HS-27A (cell line): ENCODE measurements around the gene PGBD5.

Experiments used
- DNase-seq: peaks from one replicate; pipeline ENCODE4 v3.0.0-alpha.2; 2012; ENCODE audit warnings: low read depth, missing footprints

PGBD5 gene

DNA sequence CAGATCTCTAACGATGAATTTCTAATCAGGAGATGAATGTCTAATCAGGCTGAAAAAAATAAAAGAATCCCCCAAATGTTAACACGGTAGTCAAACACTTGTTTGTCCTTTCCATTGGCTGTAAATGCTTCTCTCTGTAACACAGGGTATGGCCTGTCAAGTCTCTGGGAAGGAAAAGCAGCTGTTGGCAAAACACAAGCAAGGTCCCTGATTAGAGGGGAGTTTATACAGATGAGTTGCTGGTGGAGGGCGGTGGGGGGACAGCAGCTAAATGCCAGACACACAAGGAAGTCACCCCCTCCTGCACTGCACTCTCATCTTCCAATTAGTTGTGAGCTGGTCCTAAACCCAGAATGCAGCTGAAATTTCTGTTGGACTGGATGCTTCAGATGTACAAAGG is 51.0 kb downstream of the PGBD5 start:
- DNase-seq: no peak

DNA sequence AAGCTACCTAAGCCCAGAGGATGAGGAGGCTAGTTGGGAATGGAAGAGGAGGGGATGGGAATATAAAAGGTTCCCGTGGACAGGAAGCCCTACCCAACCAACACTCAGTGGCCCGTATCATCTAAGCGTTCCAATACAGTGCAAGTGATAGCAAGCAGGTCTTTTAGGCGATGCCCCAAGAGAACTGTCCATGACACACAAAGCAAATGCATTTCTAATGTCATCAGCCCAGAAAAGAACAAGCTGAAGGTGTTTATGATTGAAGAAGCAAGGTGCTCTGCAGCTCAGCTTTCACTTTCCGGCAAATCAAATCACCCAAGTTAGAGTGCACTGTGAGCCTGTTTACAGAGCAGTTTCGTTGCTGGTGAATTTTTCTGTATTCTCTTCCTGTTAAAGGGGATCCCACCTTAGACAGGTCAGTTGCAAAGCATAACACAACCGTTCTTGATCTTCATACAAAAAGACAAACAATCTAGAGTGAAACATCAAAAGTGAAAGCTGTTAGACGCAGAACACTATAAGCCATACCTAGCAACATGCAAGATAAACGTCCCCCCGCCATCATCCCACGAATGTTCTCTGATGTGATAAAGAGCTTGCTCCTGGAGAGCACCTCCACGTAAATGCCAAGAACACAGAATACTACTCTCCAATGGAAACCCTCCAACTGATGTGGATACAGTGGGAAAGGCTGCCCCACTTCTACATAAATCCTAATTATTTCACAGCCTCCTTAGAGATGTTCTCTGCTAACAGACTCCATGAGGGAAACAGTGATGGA is 54.0 kb downstream of the PGBD5 start:
- DNase-seq: no peak

DNA sequence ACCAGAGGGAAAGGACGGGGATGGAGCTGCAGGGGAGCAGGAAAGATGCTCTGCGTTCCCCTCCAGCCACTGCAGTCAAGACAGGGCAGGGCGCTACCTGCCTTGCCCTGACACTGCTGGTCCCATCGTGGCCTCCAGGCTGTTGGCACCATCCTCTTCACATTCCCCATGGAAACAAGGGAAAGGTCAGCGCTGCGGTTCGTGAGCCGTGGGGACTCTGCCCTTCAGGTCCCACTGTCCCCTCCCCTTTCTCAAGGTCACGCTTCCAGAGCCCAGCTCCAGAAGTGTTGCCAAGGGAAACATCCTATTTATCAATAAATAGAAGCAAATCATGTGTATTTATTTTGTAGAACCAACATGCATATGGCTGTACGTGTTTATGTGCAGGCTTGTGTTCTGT is 56.0 kb downstream of the PGBD5 start:
- DNase-seq: no peak

DNA sequence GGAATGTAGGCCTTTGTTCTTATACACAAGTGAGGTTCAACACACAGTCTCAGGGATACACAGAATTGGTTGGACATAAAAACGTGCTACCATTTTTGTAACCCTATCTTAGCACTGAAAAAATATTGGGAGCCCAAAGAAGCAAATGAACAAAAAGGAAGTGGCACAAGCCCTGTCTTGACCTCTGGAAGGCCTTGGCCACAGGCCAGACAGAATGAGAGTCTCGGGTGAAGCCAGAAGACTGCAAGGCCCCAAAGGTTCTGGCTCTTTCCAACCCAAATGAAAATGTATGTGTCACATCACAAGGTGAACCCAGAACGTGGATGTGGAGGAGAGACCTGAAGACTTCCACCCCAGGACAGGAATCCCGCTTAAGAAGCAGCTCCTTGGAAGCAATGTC is 57.3 kb downstream of the PGBD5 start:
- DNase-seq: no peak

DNA sequence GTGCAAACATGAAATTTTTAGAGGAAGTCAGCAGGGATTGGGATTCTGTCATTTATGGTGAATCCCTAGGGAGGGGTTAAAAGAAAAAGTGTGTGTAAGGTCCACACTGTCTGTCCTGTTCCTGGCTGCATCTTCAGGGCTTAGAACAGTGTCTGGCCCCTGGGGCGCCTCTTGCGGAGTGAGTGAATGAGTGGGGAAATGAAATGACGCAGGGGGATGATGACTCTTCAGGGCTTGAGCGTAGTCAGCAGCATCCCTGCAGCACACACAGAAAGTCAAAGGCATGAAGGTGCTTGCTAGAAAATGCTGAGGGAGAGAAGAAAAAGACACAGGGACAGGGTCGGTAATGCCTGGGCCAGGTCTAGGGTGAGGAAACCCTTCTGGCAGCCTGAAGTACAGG is 57.8 kb downstream of the PGBD5 start:
- DNase-seq: no peak

DNA sequence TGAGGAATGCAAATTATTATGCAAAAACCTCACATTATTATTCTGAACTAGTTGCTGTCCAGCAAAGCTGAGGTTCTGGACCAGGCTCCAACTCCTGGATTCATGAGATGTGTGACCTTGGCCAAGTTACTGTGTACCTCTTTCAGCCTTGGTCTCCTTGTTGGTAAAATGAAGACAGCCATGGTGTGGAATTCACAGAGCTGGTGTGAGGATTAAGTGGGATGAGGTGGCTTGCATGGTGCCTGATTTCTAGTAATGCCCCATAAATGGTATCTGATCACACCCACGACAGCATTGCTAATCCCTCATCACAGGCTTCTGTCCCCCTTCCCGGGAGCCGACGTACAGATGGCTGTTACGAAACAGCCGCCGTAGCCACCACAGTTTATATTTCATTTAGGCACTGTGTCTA is 59.6 kb downstream of the PGBD5 start:
- DNase-seq: no peak

DNA sequence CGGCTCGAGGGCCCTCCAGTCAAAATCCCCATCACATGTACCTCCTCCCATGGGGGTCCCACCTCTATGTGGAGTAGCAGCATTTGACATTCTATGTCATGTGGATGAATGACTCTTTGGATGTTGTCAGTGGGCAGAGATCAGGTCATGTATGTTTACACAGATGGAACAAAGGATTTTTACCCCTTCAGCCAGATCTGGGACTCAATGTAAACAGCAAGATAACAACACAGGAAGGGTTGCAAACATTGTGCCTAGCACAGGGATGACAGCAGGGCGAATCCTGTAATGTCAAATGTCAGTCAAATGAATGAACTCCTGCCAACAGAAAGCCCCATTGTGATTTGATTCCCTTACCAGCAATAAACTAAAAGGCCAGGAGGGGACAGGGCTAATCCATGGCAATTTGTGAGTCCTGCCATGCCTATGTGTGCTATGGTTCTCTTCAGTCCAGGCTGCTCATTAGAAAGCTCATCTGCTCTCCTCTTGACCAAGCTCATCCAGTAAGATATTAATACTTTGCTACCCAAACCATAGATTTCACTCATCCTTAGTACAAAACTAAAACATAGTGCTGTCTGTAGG is 60.3 kb downstream of the PGBD5 start:
- DNase-seq: no peak

DNA sequence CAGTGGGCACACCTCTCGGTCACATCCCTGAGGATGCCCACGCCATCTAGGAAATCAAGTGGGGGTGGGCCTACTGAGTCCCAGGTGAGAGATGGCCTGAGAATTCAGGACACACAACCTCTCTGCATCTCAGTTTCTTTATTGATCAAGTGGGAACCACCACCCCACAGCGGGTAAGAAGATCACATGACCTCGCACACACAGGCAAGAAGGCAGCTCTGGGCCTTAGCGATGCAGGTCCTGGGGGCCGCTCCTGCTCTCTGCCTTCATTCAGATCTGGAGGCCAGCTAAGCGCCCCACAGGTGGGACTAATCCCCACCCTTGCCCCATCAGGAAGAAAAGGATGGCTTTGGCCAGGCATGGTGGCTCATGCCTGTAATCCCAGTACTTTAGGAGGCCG is 63.2 kb downstream of the PGBD5 start:
- no peak for DNase-seq

DNA sequence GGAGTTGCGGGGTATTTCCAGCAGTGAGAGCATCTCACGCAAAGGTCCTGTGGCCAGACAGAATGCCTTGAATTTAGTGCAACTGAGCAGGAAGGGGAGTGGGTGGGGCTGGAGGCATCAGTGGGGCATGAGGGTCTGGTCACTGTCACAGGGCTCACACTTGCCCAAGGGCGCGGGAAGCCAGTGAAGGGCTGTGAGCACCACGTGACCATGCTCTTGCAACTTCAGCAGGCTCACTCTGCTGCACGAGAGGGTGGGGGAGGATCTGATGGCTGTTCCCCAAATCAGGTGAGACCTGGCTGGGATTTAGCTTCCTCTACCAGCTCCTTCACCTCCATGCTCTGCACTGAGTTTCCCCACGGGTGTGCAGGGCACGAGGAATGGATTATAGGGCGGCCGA is 64.2 kb downstream of the PGBD5 start:
- DNase-seq: no peak

DNA sequence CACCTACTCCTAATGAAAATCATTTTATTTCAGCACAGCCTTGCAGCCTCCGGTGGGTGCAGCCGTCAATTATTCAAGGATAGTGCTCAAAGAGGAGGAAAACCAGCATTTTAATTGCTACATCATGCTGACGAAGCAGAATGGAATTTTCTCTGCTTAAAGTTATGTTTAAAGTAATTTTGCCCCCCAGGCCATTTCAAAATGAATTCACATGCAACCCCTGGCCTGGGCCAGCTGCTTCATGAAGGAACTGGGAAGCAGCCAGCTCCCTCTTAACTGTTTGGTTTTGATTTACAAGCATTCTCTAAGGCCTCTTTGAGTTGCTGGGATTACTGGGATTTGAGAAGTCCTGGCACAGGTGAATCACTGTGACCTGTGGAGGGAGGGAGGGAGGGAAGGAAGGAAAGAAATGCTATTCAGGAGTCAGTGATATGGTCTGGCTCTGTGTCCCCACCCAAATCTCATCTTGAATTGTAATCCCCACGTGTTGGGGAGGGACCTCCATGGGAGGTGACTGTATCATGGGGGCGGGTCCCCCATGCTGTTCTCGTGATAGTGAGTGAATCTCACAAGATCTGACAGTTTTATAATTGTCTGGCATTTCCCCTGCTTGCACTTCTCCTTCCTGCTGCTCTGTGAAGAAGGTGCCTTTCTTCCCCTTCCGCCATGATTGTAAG is 66.0 kb downstream of the PGBD5 start:
- DNase-seq: no peak

DNA sequence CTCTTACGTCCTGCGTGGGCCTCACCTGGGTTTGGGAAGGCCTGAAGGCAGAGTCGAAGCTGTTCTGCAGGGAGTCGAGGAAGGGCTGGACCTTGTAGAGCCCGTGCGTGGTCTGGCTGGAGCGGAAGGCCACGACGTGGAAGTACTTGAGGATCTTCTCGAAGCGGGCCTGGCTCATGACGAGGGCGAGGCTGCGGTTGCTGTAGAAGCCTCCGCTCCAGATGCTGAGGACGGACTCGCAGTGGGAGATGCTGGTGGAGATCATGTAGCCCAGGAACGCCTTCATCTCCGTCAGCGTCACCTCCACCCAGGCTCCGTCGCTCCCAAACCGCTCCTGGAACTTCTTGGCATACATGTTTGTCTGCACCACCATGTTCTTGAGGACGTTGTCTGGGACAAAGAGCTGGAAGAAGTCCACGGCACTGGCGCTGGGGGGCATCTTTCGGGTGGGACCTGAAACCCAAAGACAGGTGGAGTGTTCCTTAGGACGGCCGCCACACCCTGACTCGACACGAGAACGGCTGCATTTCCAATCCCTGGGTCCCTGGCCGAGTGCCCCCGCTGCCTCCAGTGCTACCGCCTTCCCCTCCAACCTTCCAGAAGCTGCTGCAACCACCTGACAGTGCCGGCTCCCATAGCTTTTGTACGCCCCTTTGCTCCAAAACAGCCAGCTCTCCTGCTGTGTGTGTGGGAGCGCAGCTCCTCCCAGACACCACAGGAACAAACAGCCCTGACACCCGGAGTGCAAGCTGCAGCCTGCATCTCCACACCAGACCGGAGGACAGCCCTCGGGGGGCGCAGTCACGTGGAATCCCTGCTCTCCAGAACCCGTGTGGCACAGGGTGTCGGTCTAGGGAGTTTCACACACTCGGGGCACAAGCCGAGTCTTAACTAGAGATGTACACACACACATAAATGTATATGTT is 69.0 kb downstream of the PGBD5 start:
- DNase-seq: no peak

DNA sequence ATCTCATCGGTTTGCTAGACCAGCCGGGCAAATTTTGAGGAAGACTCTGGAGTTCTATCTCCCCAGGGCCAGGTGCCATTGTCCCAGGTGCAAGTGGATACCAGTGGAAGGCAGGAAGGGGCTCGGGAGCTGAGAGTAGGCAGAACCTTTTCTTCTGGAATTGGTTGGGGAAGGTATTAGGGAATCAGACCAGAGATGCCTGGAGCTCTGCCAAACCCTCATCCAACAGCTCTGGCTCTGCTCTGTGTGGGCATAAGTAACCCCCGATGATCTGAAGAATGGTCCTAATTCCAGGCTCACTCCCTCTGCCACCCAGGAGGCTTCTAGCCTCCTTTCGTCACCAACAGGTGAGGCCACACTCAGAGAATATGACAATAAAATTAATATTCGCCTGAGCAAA is 69.9 kb downstream of the PGBD5 start:
- DNase-seq: no peak

DNA sequence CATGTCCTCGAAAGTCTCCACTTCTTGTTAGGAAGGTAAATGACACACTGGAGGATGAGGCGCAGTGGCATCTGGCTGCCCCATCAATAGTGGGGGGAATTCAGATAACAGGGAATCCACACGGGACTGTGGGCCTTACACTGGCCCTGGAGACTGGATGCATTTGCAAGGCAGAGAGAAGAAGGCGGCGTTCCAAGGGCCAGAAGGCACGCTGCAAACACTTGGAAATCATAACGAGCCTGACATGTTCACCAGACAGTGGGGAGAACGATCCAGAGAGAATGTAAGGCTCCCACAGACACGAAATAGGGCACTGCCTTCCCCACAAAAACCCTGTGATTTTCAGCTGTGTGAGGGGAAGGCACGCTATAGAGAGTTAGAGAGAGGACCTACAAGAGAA is 70.5 kb downstream of the PGBD5 start:
- DNase-seq: no peak

DNA sequence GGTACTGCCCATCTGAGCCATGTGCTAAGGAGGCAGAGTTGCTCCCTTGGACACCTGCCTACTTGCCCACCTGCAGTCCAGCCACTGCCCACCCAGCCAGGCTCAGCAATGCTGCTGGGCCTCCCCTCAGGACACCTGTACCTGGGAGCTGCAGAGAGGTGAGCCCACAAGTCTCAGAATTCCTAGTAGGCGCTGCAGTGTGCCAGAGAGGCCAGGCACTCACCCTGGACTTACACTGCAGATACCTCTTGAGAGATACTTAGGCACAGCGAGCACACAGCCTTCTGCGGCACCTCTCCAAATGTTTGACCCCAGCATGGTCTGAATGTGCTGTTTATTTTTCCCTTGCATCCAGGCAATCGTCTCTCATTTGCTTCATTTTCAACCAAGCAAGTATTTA is 71.0 kb downstream of the PGBD5 start:
- DNase-seq: no peak

DNA sequence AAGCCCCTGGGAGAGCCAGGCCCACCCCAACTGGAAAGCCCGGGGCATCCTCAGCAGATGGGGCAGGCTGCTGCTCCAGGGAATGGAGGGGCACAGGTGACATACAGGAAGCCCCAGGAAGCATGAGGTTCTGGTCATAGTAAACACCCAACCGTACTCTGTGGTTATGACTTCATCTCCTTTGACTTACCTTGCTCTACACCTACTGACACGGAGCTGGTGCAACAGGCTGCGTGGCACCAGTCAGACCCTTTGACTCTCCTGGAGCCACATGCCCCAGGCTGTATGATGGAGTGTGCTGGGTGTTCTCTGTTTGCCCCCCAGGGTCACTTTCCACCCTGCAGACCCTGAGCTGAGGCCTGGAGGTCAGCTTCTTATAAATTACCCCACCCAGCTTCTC is 72.1 kb downstream of the PGBD5 start:
- DNase-seq: no peak

DNA sequence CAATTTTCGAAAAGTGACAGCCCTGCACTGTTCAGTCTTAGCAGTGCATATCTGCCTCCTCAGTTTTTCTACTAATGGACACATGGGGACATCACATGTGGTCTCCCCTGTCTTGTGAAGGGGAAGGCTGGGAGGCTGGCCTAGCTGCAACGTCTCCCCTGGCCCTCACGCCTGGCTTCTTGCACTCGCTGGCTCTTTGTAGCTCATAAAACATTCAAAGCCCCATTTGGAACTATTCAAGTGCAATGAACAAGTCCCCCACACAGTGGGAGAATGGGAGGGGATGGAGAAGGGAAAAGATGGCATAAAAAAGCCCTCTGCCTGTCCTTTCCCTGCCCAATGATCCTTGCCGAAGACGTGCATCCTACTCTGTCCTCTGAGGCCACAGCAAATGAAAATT is 73.6 kb downstream of the PGBD5 start:
- DNase-seq: no peak

DNA sequence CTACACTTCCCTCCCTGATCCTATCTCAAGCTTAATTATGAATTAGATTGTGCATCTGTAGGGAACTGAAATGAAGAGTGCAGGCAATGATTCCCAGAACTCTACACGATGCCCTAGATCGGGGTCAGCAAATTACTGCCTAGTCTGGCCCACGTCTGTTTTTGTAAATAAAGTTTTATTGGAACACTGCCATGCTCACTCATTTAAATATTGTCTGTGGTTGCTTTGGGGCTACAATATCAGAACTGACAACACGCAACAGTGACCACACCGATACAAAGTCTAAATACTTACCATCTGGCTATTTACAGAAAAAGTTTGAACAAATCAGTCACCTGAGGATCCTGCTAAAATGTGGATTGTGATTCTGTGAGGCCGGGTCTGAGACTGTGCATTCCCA is 74.1 kb downstream of the PGBD5 start:
- DNase-seq: no peak

DNA sequence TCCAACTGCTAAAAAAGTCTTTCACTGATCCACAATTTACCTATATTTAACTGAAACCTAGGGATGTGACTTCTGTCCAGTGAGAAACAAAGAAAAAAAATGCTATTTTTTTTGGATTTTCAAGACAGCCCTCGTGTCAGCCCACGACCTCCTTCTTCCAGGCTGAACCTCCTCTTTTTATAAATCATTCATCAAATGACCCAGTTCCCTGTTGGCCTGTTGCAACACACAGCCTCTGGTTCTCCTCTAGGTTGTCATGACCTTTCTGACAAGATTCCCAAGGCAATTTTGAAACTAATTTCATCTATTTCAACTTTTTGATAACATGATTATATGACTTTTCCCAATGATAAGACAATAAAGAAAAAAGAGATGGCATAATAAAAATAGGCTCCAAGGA is 74.6 kb downstream of the PGBD5 start:
- no peak for DNase-seq

DNA sequence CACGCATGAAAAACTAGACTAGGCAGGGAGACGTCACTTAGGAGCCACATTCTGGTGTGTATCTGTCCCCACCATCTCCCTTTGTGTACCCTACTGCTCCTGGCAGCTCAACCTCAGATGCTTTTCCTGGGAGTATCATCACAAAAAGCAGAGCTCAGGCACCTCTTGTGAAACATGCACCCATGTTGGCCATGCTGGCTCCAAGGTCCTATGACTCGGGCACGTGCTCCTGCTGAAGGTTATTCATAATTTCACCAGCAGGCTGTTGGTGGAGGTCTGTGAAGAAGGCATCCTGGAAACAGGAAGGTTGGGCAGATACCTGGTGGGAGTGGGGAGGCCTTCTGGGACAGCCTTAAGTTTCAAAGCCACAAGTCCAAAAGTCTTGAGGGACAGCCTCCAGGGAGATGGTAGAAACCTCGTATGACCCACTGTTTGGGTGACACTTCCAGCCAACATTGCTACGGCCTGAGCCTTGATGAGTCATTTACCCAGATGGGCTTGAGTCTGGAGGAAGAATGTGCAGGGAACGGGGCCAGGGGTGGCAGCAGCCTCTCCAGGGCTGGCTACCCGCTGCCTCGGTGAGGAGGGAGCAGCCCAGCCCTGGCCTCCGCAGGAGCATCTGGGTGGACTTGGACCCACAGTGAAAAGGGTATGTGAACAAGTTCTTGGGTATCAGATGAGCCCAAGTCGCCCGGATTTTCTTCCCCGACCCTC is 75.8 kb downstream of the PGBD5 start:
- peak; percentile 2 for DNase-seq

DNA sequence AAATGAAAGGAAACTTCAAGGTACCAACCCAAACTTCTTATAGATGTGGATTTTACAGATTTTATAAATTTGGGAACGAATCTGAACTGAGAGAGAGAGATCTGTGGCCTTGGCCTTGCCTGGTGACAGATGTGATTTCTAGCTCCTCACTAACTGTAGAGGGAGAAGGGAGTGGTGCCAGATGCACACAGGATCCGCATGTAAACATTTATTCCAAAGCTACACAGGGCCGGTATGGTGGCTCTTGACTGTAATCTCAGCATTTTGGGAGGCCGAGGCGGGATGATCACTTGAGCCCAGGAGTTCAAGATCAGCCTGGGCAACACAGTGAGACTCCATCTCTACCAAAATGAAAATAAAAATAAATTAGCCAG is 77.1 kb downstream of the PGBD5 start:
- DNase-seq: no peak

DNA sequence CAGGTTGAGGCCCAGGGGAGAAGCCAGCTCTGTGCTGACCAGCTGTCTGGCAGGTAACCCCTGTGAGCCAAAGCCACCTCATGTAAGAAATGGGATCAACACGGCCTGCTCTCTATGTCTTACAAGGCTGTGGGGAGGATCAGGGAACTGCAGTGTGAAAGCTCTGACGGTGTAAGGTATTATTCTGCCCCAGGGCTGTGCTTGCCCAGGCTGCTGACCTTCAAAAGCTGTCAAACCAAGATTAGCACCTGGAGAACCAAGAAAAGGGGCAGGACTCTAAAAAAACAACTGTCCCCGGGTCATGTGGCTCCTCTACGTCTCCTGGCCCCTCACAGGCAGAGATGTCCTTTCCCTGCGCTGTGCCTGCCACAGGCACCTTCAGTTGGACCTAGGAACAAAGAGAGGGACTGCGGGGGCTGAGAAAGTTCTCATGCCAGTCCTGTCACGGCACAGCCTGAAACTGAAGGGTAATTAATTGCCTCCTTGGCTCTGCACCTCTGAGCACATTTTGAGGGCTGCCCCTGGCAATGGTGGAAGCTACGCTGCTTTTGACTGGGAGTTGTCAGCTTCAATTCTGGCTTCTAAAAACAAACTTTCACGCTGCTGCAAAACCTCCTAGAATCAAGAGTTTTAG is 77.6 kb downstream of the PGBD5 start:
- no peak for DNase-seq
